HG02610 (cell line): Measurements from ENCODE around the gene FAM53B.
"Not testable (repeated sequence)": the region's sequence is repeated elsewhere in the genome, so short reads cannot be mapped to it uniquely, and the experiment has no call there.

ENCODE experiments used
- ATAC-seq: cut with Tn5 transposase; IDR thresholded peaks from one replicate; pipeline ENCODE4 v1.9.1; 2021; ENCODE audit warnings: mild to moderate bottlenecking, moderate library complexity; ENCODE audit not compliant: unreplicated experiment

Gene FAM53B

DNA sequence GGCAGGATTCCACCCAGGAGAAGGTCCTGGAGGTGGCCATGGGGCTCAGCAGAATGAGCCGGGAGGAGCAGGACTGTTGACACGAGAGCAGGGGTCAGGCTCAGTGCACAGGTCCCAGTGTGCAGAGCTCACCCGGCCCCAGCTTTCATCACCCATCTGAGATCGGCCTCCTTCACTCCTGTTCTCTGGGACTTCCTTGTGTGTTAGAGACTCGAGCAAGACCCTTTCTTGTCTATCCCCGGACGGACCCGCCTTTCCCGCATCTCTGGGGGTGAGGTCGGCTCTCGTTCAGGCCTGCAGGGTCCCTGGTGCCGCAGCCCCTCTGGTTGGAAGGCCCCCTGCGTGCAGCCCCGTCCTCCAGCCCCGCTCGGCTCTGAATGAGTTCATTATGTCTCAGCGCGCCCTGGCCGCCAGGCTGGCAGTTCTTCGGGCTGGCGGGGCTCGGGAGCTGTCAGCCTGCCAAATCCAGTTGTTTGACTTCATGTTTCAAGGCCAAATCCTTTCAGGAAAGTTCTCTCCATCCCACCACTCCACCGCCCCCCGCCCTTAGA, 154.6 kb downstream of the FAM53B start:
- no peak for ATAC-seq

DNA sequence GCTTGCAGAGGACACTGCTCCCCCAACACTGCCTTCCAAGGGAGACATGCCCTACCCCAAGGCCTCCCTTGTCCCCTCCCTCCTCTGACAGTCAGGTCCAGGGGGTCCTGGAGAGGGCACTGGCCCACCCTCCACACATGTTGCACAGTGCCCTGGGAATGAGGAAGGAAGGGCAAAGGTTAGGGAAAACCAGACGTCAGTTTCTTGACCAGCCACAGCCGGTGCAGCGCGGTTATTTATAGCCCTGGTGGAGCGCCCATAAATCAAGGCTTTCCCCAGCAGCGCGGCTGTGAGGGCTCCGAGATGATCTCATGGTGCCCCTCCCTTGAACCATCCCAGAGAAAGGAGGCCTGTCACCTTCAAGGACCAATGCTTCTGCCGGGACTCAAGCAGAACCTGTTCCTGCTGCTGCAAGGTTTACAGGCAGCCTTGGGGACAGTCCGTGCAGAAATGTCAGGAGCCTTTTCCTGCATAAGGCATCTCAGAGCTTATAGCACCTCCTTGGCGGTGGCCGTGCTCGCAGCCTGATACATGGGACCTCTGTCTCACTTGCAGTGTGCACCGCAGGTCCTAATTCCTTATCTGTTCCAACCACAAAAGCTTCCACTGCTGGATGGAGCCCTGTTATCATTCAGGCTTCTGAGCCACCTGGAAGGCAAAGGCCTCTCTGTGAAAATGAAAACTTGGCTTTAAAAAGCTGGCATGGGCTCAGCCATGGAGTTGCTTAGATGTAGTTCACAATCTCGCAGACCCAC, 155.3 kb downstream of the FAM53B start:
- no peak for ATAC-seq

DNA sequence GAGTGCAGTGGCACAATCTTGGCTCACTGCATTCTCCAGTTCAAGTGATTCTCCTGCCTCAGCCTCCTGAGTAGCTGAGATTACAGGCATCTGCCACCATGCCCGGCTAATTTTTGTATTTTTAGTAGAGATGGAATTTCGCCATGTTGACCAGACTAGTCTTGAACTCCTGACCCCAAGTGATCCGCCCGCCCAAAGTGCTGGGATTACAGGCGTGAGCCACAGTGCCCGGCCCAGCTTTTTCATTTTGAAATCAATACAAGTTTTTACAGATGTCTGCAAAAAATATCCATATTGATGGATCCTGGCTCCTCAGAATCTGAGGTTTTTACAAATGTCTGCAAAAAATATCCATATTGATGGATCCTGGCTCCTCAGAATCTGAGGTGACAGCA, 155.8 kb downstream of the FAM53B start:
- ATAC-seq, result not testable (repeated sequence)

- no peak for ATAC-seq
Measured at GRCh38 chr10:124587811-124588211, 156.4 kb downstream of the FAM53B start.

DNA sequence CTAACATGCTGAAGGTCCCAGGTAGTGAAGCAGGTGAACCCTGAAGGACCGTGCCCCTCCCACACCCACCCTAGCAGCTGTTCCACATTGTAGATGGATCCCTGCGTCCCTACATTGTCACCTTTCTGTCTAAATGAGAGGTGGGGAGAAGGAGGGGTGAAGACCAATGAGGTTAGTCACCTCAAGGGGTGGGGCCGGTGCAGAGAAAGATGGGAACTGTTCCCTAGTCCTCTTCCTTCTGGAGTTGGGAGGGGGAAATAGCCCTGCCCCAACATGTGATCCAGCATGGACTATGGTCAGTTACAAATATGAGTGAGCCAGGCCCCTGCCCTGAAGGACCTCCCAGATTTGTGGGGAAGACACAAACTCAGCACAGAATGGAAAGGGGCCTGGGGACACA, 158.0 kb downstream of the FAM53B start:
- ATAC-seq, result no peak

DNA sequence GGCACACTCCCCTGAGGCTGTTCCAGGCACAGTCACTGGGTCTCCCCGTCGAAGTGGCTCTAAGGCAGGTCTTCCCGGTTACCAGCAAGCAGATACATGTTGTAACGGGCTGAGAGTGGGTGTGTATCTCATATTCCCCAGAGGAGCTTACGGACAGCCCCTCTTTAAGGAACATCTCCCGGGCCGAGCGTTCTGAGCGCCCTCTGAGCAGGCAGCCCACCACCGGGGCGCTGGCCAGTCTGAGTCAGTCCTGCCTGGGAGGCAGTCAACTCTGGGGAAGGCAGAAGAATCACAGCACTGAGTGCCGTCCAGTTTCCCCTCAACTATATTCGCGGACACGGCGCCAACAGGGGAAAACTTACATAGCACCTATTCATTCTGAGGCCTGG, 165.2 kb downstream of the FAM53B start:
- no peak for ATAC-seq

DNA sequence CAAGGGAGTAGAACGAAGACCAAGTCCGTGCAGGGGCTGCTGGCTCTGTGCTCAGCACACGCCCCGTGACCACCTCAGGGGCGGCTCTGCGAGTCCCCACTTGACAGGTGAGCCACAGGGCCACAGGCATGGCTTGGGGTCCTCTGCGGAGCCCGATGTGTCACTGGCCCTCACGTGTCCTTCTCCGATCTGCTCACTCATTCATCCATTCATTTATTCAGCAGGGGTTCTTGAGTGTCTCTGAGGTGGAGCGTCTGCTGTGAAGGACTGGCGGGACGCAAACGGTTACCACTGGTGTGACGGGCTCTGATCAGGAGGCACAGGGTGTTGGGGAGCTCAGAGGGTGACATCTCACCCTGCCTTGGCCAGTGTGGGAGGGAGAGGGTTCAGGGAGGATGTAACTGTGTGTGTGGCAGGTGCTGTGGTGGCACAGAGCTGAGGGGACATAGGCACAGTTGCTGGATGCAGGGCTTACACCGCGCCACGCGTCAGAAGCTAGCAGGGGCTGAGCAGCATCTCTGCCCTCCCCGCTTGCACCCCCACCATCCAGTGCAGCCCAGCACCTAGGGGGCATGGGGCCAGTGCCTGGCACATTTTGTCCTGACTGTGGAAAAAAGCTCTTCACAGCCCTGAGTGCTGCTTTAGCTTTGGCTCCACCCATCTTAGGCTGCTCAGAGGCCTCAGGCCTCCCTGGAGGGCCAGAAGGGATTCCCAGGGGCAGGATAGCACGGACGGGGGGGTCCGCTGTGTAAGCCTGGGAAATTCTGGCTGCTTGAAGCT, 165.8 kb downstream of the FAM53B start:
- ATAC-seq, result no peak

- ATAC-seq, result no peak
Measured at GRCh38 chr10:124577651-124578050, 166.5 kb downstream of the FAM53B start.

GRCh38 chr10:124576526-124577420, 167.4 kb downstream of the FAM53B start:
- ATAC-seq, result no peak

GRCh38 chr10:124575107-124576035, 168.8 kb downstream of the FAM53B start:
- ATAC-seq, result no peak

GRCh38 chr10:124574456-124575070, 169.6 kb downstream of the FAM53B start:
- ATAC-seq, result no peak

DNA sequence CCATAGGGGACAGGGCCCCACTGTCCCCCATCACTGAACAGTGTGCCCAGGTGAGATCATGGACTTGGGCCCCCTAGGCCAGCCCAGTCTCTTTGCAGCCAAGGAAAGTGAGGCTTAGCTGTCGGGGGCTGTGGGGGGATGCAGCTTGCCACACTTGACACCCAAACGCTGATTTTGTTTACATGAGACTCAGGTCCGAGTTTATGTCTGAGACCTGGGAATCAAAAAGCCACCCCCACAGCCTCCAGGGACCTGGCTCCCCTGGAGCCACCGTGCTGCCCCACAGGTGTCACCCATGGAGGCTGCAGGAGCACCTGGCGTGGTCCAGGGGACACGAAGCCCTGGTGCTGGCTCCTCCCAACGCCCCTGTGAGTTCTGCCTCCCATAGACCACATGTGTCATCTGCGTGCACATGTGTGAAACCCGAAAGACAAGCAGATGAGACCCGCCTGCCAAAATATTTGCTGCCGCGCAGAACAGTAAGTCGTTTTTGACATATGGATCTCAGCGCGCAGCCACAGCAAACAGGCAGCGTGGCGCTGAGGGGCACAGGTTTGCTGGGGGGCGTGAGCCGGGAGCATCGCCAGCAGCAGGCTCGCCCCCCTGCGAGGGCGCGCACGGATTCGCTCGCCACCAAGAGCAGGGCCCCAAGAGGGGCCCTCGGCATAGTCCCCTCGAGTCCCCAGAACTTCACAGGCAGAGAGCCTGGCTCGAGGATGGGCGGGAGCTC, 170.3 kb downstream of the FAM53B start:
- ATAC-seq, result no peak

DNA sequence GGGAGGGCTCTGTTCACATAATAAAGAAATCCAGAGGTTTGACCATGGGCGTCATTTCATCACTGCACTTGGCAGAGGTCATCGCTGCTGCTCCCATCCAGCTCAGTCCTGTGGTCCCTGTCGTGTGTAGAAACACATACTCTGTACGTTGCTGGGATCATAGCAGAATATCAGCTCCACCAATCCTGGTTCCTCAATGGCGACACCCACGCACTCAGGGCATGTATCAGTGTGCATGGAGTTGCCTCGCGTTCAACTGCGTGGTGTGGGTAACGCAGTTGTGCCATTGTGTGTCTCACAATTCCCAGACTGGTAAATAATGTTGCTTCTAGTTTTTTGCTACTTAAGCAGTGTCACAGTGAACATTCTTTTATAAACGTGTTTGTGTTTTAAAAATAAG, 171.4 kb downstream of the FAM53B start:
- ATAC-seq, result no peak

DNA sequence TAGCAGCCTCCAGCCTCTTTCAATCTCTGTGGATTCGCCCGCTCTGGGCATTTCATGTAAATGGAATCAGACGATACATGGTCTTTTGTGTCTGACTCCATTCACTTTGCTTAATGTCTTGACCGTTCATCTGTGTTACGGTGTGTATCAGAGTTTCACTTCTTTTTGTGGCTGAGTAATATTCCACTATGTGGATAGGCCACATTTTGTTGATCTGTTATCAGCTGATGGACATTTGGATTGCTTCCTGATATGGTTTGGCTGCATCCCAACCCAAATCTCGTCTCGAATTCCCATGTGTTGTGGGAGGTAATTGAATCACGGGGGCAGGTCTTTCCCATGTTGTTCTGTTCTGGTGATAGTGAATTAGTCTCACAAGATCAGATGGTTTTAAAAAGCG, 173.5 kb downstream of the FAM53B start:
- ATAC-seq, result no peak

- no peak for ATAC-seq
Measured at GRCh38 chr10:124569623-124570470, 174.3 kb downstream of the FAM53B start.
